ENCODE results near the gene HMCES. TPM values are rescaled to one million over a fixed set of nuclear protein-coding genes. Genes with fewer than 3 reads are reported as not detected.

The HMCES gene
- total and polyA plus RNA-seq, 2 of the 13 experiments (the other 11 are each of a cell fraction or from before 2014, with no cell fraction given) = 16.1 to 37.5 TPM

GRCh38 chr3:129314386-129315222 lies 35.9 kb downstream of the HMCES start (continued):
- peak; percentile 19; the same call in 1 of the 2 replicates for TF ChIP-seq ZBED4 (CRISPR knock-in tag; IDR thresholded peaks at IDR 0.05; ENCODE audit: borderline replicate concordance)
- TF ChIP-seq ZKSCAN8 (CRISPR knock-in tag; IDR thresholded peaks at IDR 0.05; ENCODE audit: borderline replicate concordance) = no peak
- peak; percentile 88 for TF ChIP-seq ZBTB14 (CRISPR knock-in tag; IDR thresholded peaks at IDR 0.05)
- TF ChIP-seq TFDP2 (CRISPR knock-in tag; IDR thresholded peaks at IDR 0.05) = peak; percentile 77
- TF ChIP-seq ETV6 (CRISPR knock-in tag; conservative IDR thresholded peaks at IDR 0.05) = no peak
- peak; percentile 46; the same call in 1 of the 2 replicates for TF ChIP-seq MXD3 (CRISPR knock-in tag; IDR thresholded peaks at IDR 0.05)
- no peak for TF ChIP-seq SNAPC5 (CRISPR knock-in tag; IDR thresholded peaks at IDR 0.05; ENCODE audit: borderline replicate concordance)
- TF ChIP-seq SALL1 (CRISPR knock-in tag; IDR thresholded peaks at IDR 0.05) = peak; percentile 62
- TF ChIP-seq ZHX1 (CRISPR knock-in tag; IDR thresholded peaks at IDR 0.05; ENCODE audit: low read depth) = 0 out of 2 replicates have a peak, but pooled peaks have one; percentile 14
- TF ChIP-seq EP300 (IDR thresholded peaks at IDR 0.05; ENCODE audit: low read depth in 2 of 2, low read length in 2 of 2) = peak in 1 of 2 experiments; percentile 21; a peak in 1 of 4 replicates
- TF ChIP-seq EP300 (CRISPR knock-in tag; IDR thresholded peaks at IDR 0.05; ENCODE audit: borderline replicate concordance) = no peak
